ENCODE results near the gene SPOCK2.

The SPOCK2 gene

DNA sequence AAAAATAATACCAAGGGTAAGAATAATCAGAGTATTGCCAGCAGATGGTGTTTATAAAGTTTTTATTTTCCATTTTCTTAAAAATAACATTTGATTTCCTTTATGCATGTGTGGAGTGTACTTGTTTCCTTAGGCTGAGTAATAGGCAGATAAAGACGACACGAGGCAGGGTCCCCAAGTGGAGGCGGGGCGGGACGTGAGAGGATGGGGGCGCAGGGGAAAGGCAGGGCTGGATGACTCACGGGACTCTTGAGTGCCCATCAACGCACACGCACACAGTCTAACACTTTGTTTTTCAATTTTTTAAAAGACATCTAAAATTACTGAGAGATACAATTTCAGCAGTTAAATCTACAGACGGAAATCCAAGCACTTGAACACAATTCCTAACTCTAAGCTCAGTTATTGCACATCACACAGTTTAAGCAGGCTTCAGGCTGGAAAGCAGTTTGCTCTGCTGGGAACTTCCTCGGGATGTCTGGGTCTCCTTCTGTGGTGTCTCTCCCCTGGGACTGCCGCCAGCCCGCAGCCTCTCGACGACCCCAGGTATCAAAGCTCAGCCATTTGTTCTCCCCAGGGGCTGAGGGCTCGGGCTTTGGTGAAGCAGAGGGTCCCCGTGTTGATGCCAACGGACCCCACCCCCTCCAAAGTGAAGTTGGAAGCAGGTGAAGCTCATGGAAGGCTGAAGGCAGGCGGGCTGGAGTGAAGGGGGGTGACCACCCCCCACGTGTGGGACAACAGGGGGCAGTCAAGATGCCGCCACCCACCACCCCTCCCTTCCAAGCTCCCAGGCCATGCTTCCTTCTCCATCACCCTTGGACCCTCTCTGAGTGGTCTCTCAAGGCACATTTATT lies 29.1 kb downstream of the SPOCK2 start:
- DNase-seq (ENCODE audit: extremely low read depth in 1 of 2, low read depth in 1 of 2) = no peak

- no peak for DNase-seq (ENCODE audit: extremely low read depth in 1 of 2, low read depth in 1 of 2)
These were observed 29.9 kb downstream of the SPOCK2 start for GRCh38 chr10:72058347-72058898.

DNA sequence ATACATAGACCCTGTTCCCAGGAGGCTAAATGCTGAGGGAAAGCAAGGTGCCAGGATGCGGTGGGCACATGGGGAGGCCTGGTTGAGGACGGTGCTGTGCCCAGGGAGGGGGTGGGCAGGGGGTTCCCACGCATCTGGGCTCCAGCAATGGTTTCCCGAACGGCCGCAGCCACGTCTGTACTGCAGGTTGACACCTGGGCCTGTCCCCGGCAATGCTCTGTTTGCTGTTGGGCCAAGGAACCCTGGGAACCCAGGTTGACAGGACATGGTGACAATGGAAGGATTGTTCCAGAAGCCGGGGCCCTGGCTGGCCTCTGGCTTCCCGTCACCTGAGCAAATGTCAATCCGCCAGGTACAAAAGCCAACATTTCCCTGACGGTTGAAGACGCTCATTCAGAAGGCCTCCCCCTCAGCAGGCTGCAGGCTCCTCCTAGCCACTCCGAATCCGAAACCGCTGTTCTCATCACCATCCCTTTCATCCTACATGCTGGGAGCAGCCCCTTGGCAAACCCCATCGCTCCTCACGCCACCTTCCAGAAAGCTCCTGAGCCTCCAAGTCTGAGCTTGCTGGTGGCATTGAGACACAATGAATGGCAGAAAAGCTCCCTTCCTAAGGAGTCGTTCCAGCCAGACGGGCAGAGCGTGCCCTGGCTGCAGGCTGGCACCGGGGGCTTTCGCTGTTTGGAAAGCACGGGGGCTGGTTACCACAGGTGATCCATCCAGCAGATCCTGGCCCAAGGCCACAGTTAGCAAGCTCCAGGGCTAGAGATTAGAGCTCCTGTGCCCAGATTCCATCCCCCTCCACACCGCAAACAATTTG lies 31.2 kb downstream of the SPOCK2 start:
- DNase-seq (ENCODE audit: extremely low read depth in 1 of 2, low read depth in 1 of 2) = no peak

GRCh38 chr10:72056113-72056512 lies 32.2 kb downstream of the SPOCK2 start:
- no peak for DNase-seq (ENCODE audit: extremely low read depth in 1 of 2, low read depth in 1 of 2)

- DNase-seq (ENCODE audit: extremely low read depth in 1 of 2, low read depth in 1 of 2) = no peak
These were observed 34.7 kb downstream of the SPOCK2 start for GRCh38 chr10:72053690-72054089.

DNA sequence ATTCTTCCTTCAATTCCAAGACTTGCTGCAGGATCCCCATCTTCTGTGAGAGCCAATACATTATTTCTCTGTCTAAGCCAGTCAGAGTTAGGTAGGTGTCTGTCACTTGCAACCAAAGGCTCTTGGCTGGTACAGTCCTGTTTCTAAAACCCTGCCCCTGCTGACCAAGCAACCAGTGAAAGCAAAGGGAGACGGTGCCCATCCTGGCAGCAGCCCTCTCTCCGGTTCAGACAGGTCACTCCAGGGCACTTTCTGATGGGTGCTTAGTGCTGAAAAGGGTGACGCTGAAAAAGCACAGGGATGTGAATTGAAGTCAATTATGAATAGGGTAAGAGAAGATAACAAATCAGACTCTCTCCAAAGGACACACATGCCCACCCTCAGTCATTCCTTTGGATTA lies 37.5 kb downstream of the SPOCK2 start:
- no peak for DNase-seq (ENCODE audit: extremely low read depth in 1 of 2, low read depth in 1 of 2)

DNA sequence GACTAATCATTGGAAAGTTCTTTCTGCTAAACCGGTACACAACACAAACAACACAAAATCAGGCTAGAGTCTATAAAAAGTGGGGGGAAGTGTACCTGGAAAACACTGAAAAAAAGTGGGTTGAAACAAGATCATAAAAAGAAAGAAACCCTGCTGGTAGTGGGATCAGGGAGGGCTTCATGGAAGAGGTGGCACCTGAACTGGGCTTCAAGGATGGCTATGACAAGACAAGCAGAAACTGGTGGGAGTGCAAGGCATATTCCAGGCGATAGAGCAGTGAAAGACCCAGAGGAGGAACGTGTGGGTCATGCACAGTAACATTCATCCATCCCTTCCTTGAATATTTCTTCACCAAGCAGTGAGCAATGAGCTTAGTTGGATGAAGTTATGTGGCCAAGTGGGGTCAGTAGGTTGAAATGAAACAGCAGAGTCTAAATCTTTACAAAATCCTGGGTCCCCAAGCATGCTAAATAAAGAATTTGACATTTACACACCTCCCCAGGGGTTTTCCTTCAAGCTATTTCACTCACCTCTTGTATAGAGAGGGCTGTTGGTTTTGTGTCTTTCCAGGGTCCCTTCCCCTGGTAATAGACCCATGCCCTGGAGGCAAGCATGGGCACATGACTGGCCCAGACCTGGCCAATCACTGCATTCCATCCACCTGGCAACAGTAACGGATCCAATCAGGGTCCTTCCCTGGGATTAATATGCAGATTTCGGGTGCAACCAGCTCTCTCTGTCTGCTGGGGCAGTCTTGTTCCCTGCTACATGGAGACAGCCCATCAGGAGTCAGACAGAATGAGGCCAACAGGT lies 38.2 kb downstream of the SPOCK2 start:
- no peak for DNase-seq (ENCODE audit: extremely low read depth in 1 of 2, low read depth in 1 of 2)

DNA sequence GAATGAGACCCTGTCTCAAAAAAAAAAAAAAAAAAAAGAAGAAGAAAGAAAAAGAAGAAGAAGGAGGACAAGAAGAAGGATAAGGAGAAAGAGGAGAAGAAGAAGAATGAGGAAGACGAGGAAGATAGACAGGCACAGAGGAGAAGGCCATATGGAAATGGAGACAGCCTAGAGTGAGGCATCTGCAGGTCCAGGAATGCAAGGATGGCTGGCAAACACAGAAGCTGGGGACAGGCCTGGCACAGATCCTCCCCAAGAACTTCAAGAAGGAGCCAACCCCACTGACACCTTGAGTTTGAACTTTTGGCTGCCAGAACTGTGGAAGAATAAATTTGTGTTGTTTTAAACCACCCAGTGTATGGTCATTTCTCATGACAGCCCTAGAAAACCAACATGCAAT lies 38.9 kb downstream of the SPOCK2 start:
- no peak for DNase-seq (ENCODE audit: extremely low read depth in 1 of 2, low read depth in 1 of 2)

DNA sequence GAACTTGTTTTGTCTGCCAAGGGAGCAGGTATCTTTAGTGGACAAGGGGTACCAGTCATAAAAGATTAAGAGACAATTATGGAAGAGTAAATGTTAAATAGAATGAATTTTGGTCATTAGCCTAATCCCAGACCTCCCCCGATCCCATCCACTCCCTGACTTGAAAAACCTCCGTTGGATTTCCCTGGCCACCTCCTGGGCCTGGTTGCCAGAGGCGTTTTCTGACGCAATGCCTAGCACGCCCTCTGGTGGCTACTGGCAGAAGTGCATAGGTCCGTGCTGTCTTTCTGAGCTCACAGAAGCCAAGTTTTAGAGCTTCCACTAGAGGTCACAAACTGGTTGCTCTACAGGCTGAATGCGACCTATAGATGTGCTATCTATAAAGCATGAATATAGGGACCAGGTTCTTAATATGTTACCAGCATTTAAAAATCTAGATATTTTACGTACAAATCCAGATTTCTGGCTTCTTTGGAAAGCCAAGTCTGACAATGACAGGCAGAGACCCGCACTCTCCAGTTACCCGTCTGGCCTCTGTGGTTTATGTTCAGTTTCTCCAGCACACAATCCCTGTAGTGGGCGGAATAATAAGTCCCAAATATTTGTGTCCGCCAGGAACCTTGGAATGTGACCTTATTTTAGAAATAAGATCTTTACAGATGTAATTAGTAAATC lies 39.8 kb downstream of the SPOCK2 start:
- DNase-seq (ENCODE audit: extremely low read depth in 1 of 2, low read depth in 1 of 2) = peak; percentile 71 to 78

GRCh38 chr10:72045586-72045985 lies 42.8 kb downstream of the SPOCK2 start:
- no peak for DNase-seq (ENCODE audit: extremely low read depth in 1 of 2, low read depth in 1 of 2)

DNA sequence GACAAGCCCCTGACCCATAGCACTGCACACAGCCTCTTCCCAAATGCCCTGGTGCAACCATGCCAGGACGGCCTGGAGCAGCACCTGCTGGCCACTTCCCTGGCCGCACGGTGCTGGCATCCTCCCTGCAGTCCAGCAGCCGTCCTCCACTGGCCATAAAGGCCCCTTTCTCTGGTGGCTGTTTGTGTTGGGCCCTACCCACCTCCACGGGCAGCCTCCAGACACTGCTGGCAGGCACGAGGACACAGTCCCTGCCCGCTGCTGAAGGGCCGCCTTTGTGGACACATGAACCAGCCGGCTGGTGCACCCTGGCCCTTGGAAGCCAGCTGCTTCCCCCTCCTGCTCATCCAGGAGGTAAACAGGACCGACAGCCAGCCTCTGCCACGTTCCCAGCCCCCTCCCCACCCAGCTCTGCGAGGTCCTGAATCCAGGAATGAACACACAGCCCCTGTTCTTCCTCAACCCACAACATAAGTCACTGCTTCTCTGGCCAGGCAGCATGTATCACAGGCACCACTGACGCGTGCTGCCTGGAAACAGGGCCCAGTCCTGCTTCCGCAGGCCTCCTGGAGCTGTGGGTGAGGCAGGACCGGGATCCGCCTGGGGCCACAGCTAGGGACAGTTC lies 43.8 kb downstream of the SPOCK2 start:
- no peak for DNase-seq (ENCODE audit: extremely low read depth in 1 of 2, low read depth in 1 of 2)

DNA sequence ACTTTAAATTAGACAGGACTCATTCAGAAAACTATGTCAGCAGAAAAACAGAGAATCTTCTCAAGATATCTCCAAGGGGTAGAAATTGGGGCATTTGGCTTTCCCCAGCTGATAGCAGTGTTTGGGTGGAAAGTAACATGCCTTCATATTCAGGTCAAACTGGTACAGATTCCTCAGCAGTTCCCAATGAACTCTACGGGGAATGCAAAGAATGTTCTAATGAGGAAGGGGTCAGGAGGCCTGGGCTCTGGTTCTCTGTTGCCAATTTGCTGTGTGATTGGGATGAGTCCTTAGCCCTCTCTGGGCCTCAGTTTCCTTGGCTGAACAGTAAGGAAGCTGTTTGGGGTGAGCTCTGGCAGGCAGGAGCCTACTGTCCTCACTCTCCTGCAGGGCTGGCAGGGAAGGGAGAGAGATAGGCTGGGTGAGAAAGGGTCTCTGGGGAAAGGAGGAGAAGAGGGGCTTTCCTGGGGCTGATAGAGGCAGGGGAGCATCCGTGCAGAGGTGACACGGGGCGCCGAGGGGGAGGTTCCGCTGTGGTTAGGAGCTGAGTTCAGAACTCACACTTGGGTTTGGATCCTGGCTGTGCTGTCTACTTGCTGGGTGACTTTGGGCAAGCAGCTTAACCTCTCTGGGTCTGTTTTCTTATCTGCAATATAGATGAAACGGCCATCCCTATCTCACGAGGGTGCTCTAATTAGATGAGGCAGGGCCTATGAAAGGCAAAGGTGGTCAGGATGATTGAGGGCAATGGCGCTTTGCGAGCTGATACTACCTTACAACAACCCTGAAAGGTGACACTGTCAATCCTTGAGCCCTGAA lies 45.1 kb downstream of the SPOCK2 start:
- no peak for DNase-seq (ENCODE audit: extremely low read depth in 1 of 2, low read depth in 1 of 2)

- no peak for DNase-seq (ENCODE audit: extremely low read depth in 1 of 2, low read depth in 1 of 2)
These were observed 46.9 kb downstream of the SPOCK2 start for GRCh38 chr10:72041491-72041890.

DNA sequence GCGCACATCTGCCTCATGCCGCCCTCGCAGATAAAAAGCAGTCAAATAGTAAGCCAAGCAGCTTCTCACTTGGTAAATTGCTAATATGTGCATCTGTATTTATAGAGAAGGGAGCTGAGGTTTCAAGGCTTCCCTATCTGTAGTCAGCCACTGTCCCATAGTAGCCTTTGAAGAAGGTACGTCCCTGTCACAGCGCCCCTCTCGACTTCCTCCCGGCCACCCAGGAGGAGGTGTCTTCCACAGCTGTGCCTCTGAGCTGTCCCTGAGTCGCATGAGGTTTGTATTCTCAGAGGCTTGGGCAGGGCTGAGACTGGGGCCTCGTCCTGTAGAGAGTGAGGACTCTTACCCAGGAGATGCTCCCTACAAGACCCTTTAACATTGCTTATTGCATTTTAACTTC lies 49.0 kb downstream of the SPOCK2 start:
- no peak for DNase-seq (ENCODE audit: extremely low read depth in 1 of 2, low read depth in 1 of 2)

- no peak for DNase-seq (ENCODE audit: extremely low read depth in 1 of 2, low read depth in 1 of 2)
These were observed 49.8 kb downstream of the SPOCK2 start for GRCh38 chr10:72038458-72039001.

- no peak for DNase-seq (ENCODE audit: extremely low read depth in 1 of 2, low read depth in 1 of 2)
These were observed 50.5 kb downstream of the SPOCK2 start for GRCh38 chr10:72037811-72038210.

GRCh38 chr10:72037266-72037665 lies 51.1 kb downstream of the SPOCK2 start:
- no peak for DNase-seq (ENCODE audit: extremely low read depth in 1 of 2, low read depth in 1 of 2)

DNA sequence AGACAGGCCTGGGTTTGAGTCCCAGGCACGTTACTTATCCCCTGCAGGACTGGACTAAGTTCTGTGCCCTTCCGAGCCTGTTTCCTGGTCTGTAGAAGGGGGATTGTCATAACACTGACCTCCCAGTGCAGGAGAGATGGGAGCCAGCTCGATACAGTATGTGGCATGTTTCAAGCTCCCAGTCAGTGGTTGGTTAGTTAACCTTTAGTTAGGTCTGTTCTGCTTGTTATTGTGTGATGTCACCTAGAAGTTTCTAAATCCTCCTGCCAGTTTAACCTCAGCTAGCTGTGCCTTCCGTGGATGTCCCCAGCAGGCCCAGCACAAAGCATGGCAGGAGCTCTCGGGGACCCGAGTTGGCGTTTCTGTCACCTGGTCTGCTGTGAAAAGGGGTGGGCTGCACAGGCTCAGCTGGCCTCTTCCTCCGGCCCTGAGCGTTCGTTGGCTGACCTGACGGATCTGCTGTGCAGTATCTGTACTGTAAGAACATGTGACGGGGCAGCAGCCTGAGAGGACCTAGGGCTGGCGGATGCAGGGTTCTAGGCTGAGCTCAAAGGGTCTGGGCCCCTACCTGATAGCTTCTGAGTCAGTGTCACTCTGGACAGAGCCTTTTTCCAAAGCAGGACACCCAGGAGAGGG lies 53.0 kb downstream of the SPOCK2 start:
- DNase-seq (ENCODE audit: extremely low read depth in 1 of 2, low read depth in 1 of 2) = no peak

All from stimulated activated CD8-positive, alpha-beta memory T cell treated with anti-CD3 and anti-CD28 coated beads, Interleukin-7, amount 100 ng/mL, for 48 hours (primary cell).